HG03060 (cell line): Measurements from ENCODE around the gene DMGDH.
"Not testable (repeated sequence)": the region's sequence is repeated elsewhere in the genome, so short reads cannot be mapped to it uniquely, and the experiment has no call there.

Experiments
- ATAC-seq: cut with Tn5 transposase; IDR thresholded peaks from one replicate; pipeline ENCODE4 v1.9.1; 2021; ENCODE audit warnings: low read depth, moderate number of reproducible peaks; ENCODE audit not compliant: unreplicated experiment

The DMGDH gene

DNA sequence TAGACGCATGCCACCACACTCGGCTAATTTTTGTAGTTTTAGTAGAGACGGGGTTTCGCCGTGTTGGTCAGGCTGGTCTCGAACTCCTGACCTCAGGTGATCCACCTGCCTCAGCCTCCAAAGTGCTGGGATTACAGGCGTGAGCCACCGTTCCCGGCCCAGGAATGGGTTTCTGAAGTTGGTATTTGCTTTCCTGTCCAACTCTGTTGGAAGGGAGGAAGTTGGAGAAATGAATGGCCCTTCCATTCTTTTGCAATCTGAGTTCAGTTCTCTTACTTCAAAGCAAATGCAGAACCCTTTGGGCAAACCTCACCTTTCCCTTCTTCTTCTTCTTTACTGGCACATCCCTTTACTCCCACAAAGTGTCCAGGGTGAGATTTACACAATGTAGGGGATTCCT is 86.3 kb downstream of the DMGDH start:
- not testable (repeated sequence) for ATAC-seq

DNA sequence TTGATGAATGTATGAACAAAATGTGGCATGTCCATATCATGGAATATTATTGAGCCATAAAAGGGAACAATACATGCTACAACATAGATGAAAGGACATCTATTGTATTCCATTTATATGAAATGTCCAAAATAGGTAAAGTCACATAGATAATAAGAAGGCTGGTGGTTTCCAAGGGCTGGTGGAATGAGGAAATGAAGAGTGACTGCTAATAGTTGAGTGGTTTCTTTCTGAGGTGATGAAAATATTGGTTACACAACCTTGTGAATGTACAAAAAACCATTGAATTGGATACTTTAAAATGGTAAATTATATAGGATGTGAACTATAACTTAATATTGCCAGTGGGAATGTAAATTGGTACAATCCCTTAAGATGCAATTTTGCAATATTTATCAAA is 89.6 kb downstream of the DMGDH start:
- no peak for ATAC-seq

DNA sequence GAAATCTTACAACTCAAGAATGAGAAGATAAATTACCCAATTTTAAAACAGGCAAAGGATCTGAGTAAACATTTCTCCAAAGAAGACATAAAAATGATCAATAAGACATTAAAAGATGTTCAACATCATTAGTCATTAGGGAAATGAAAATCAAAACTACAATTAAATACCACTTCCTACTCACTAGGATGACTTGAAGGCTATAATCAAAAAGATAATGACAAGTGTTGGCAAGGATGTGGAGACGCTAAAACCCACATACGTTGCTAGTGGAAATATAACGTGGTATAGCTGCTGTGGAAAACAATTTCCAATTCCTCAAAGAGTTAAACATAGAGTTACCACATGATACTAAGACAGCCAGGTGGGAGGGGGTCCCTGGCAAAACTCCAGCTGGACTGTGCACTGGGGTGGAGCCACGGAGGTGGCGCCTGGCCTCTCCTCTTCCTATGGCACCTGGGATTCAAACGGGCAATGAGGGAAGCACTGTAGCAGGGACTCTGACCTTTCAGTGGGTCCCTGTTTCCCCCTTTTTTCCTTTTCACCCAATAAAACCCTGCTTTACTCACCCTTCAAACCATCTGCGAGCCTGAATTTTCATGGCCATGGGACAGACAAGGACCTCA is 90.2 kb downstream of the DMGDH start:
- ATAC-seq = no peak

DNA sequence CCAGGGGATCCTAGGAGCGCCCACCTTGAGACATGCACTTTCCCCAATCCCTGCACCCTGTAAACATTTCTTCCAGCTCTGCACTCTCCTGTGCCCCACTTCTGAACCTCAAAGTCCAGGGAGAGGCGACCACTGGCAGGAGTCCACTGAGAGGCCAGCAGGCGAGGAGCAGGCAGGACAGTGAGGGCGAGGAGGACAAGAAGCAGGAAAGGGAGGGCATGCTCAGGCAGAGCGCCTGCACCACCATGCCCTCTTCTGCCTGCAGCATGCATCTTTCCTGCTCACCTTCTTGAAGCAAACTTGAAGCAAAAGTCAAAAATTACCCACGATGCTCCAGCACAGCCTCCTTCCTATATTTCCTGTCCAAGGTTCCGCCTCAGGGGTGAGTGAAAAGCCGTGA is 94.4 kb downstream of the DMGDH start:
- ATAC-seq = no peak

DNA sequence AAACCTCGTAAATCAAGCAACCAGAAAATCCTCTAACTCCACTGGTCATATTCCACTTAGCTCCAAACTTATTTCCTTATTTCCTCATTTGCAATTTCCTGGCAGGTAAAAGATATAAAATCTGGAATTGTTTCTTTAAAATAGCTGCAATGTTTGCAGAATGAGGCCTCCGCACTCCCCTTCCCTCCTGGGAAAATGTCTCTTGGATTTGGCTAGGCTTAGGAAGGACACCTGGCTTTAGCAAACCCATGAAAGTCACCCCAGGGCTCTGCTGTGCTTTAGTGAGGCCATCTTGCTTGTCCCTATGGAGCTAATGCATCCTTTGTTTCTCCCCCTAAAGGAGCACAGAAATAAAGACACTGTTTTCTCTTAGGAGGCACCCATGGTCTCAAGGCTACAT is 94.9 kb downstream of the DMGDH start:
- no peak for ATAC-seq

DNA sequence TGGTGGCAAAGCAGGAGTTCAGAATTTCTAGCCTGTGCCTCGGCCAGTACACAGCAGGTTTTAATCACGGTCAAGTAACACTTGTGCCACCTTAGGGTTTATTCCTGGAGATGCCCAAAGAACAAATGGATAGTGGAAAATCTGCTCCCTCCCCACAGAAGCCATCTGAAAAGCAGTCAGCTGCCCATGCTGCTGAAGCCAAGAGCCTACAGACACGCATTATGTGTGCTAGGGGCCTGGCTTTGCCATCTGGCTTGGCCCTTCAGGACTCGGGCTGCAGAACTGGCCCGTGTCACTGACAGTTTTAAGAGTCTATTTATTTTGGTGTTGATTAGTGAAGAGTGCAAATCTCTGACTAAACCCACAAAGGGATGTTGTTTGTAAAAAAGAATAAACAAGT is 95.5 kb downstream of the DMGDH start:
- ATAC-seq = no peak

DNA sequence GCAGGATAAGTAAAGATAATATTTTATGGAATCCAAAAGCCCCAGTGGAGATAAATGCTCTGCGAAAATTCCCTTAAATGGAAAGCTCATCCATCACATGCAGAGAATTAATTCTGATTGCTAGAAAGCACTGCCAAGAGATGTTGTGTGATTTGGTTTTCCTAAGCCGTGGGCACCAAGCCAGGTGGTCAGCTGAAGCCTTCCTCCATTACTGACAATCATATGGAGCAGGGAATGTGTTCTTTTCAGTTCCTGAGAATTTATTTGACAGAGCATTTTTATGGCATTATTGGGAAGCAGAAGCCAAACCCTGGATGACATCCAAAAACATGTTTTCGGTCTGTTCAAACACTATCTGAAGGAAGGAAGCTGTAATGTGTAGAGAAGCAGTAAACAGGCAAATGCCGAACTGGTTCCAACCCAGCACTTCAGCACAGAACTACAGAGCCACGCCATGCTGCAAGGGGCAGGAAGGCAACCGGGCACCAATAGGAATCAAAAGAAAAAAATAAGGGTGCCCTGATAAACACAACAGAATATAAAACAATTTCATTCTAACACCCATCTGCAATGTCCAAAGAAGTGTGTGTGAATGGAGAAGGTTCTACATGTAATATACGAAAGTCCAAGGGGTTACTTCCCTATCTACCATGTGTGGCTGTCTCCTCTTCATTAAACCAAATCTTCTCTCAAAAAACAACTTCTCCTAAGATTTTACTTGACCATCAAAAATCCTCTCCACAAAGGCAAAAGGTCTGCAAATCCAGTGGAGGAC is 96.6 kb downstream of the DMGDH start:
- ATAC-seq = no peak

DNA sequence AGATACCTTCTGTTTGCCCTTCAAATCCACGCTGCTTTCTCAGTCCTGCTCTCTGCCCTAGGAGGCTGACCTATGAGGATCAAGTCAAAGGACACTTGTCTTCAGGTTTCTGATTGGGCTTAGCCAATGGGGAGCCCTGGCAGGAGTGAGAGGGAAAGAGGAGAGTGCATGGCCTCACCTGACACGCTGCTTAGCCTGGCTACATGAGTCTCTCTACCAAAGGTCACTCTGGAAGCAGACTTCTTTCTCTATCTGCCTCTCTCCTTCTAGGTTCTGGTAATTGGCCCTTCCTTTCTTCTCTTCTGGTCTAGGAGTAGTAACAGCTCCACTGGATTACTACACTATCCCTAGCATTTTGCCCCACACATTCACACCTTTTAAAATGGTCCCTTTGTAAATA is 97.5 kb downstream of the DMGDH start:
- no peak for ATAC-seq

DNA sequence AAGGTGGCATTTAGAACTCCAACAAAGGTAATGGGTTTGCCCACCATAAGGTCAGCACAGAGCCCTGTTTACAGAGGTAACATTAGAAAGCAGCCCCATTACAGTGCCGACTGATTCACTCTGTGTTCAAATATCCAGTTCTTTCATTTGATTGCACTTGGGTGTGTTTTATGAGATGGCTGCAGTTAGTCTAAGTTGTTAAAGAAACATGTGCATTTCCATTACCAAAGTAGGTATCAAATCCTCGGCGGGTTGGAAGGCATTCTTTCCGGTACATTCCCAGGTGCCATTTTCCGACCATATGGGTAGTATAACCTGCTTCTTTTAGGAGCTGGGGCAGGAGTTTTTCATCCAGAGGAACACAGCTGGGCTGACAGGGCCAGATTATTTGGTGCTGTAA is 100.7 kb downstream of the DMGDH start:
- ATAC-seq = no peak

DNA sequence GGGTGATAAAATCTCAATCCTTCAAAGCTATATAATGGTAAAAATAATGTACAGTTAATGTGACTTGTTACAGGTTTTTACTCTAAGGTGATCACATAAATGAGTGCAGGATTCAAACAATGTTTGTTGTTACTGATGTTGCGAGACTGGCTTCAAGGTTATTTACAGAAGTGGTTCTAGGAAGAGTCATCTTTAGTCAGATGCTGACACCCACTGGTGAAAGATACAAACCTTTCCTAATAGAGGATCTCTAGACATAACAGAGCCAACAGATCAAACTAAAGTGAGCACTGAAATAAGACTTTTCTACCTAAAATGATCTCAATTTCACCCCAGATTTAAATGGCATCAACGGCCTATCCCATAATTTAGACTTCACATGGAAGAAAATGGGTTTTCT is 104.6 kb downstream of the DMGDH start:
- ATAC-seq = no peak

DNA sequence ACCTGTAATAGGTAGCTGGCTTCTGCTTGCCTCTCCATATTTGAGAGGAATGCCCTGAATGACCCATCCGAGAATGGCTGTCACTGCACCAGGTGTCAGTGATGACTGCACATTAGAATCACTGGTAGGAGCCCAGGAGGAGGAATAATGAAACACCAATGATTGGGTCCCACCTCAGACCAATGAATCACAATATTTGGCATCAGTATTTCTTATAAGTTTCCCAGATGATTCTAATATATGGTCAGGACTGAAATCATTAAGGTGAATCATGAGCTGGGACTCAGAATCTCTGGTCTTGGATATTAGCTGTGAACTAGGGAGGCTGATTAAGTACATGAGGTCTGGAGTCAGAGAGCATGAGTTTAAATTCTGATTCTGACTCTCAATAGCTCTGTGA is 107.7 kb downstream of the DMGDH start:
- ATAC-seq = no peak

DNA sequence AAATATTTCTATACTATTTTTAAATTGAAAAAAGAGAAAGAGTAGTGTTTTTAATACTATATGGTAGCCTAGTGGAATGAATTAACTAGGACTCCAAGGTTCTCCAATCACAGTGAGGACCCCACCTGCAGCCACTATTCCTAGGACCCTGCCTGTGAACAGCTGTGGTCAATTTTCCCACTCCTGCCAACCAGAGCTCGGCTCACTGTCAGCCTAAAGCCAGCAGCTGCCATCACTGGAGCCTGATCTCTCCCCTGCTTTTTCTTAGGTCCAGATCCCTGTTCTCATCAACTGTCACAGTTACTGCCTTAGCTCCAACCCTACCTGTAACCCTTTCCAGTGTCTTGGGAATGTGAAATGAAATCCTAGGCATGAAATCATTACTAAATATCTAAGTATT is 109.7 kb downstream of the DMGDH start:
- ATAC-seq = no peak

DNA sequence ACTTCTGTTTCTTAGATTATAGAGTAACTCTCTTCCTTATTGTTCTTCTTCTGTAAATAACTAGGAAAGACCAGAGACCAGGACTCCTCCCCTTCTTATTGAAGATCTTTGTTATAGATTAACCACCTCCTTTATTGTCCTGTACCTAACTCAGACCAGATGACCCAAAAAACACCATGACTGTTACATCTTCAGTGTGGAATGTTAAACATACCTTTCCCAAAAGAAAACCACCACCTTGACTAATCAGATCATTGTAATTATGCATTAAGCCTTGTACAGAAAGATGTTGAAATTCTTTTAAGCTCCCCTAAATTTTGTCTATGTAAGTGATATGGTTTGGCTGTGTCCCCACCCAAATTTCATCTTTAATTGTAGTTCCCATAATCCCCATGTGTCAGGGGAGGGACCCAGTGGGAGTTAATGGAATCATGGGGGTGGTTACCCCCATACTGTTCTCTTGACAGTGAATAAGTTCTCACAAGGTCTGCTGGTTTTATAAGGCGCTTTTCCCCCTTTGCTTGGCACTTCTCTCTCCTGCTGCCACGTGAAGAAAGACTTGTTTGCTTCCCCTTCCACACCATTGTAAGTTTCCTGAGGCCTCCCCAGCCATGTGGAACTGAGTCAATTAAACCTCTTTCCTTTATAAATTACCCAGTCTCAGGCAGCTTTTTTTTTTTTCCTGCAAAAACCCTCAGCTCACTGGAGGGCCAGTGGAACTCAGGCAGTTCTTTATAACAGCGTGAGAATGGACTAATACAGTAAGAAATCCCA is 110.6 kb downstream of the DMGDH start:
- no peak for ATAC-seq

DNA sequence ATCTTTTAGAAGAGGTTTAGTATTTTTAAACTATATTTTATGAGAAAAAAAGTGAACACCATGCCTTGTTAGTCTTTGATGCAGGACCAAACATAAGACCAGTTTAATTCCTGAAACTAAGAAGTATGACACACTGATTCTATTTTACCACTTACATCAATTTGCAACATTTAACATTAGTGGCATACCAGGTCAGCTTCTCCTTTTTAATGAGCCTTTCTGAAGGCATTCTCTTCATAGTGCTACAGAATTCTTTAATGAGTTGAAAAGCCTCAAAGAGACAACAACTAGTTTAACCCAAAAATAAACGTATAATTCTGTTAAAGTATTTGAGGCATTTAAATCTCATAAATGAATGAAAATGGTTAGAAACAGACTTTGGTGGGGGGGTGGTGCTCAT is 112.6 kb downstream of the DMGDH start:
- no peak for ATAC-seq

DNA sequence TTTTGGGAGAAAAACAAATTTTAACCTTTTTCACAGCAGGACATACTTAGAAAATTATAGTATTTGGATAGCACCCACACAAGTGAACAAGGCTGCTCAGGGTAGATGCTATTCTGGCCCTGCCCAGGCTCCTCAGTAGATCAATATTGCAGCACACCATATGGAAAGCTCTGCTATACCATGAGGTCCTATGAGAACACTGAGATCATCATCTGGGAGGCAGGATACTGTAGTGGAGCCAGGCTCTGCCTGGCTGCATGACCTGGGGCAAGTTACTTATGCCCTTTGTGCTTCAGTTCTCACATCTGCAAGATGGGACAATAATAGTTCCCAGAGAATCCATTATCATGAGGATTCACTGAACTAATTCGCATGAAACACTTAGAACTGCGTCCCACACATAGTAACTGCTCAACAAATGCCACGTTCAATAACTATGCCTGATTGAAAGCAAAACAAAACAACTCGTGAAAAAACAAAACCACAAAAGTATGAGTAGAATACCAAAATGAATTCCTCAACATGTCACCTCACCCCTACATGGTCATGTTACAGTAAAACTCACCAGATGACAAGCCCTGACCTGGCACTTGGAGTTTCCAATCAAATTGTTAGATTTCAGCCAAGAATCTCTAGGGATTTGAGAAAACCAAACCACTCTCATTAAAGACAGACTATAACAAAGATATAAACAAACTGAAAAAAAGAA is 116.2 kb downstream of the DMGDH start:
- ATAC-seq = no peak
